Fibroblast of the aortic adventitia (primary cell): ENCODE measurements around the gene TTLL1. TPM values are rescaled to one million over a fixed set of nuclear protein-coding genes. Genes with fewer than 3 reads are reported as not detected.
A peak's percentile ranks its signal among the peaks of the same experiment; 100 is the strongest.

Experiments
- DNase-seq: peaks from one replicate; pipeline ENCODE4 v3.0.0-alpha.2; 2010; ENCODE audit warnings: low read depth
- H3K4me3 ChIP-seq: 2 replicates; pipeline ENCODE4 v1.5.1; 2011; ENCODE audit warnings: low read depth, mild to moderate bottlenecking, control low read depth, low read length, moderate library complexity
- total RNA-seq: library from RNA; depleted of rRNA; stranded (reverse); fragments of >200 nt; gene quantifications from 2 replicates; pipeline ENCODE4 v1.2.3, GENCODE V29; 2012; ENCODE audit warnings: low replicate concordance
- TF ChIP-seq, protein P1 (sequence below): IDR thresholded peaks from 2 replicates; pipeline ENCODE4 v1.5.1; 2011; ENCODE audit warnings: mild to moderate bottlenecking, low read length, control low read depth, inconsistent platforms; ENCODE audit not compliant: insufficient read depth

Gene TTLL1
- total RNA-seq, 1 donor: 23.1 TPM

- DNase-seq: peak; percentile 97
- H3K4me3 ChIP-seq: peak within 1 kb of the TSS; percentile 84
- TF ChIP-seq, protein P1, sequence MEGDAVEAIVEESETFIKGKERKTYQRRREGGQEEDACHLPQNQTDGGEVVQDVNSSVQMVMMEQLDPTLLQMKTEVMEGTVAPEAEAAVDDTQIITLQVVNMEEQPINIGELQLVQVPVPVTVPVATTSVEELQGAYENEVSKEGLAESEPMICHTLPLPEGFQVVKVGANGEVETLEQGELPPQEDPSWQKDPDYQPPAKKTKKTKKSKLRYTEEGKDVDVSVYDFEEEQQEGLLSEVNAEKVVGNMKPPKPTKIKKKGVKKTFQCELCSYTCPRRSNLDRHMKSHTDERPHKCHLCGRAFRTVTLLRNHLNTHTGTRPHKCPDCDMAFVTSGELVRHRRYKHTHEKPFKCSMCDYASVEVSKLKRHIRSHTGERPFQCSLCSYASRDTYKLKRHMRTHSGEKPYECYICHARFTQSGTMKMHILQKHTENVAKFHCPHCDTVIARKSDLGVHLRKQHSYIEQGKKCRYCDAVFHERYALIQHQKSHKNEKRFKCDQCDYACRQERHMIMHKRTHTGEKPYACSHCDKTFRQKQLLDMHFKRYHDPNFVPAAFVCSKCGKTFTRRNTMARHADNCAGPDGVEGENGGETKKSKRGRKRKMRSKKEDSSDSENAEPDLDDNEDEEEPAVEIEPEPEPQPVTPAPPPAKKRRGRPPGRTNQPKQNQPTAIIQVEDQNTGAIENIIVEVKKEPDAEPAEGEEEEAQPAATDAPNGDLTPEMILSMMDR: no peak
Observed at GRCh38 chr22:43014869-43015676, 74.1 kb downstream of the TTLL1 start, which contains the start of gene PACSIN2. Gene PACSIN2, minus strand, starts transcription at chr22:43015149. Its CDS starts 103,069 bp downstream, at chr22:42912080.

GRCh38 chr22:43014316-43014868 lies 74.8 kb downstream of the TTLL1 start:
- TF ChIP-seq, protein P1: no peak
- peak overlapping the region; percentile 84 for H3K4me3 ChIP-seq
- DNase-seq: peak; percentile 35

DNA sequence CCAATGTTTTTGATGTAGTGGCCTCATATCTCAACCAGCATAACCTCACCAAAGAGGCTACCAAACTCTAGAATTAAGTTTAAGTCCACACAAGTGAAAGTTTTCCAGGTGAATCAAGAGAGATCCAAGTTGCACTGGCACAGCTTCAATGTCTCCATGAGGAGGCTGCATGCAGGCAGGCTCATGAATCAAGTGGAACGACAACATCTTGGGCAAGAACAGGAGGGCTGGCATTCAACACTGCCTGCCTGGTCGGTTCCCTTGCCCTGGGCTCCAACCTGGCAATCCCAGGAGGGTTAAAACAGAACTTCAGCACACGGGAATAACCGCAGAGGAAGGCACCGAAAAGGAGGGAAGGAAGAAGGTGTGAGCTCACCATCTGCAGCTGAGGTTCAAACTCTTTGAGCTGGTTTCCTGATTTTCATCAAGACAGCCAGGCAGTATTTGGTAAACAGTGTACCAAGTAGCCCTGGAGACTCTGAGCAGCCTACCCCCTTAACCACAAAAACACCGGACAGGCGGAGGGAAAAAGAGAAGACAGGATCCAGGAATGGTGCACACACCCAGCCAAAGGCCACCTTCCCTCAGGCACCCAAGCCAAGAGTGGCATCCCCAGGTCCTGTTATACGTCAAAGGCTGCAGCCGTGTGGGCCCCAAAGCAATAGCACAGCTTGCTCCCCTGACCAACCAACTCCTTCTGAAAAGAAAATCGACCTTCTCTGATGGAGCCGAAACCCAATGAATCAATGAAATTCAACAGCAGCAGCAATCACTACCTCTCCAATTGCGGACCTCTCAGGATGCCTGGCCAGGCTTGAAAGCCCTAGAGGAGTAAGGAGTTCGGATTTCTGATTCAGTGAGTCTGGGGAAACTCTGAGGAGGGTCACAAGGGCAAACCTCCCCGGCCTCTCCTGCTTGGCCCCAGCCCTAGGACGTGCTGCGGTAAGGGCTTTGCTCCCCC lies 75.6 kb downstream of the TTLL1 start:
- TF ChIP-seq, protein P1: no peak
- H3K4me3 ChIP-seq: peak overlapping the region; percentile 84
- DNase-seq: peak; percentile 37

GRCh38 chr22:43012390-43012789 lies 76.8 kb downstream of the TTLL1 start:
- no peak overlapping the region for H3K4me3 ChIP-seq
- TF ChIP-seq, protein P1: no peak
- no peak for DNase-seq

GRCh38 chr22:43011079-43011478 lies 78.1 kb downstream of the TTLL1 start:
- DNase-seq: no peak
- H3K4me3 ChIP-seq: no peak overlapping the region
- TF ChIP-seq, protein P1: peak; percentile 5

DNA sequence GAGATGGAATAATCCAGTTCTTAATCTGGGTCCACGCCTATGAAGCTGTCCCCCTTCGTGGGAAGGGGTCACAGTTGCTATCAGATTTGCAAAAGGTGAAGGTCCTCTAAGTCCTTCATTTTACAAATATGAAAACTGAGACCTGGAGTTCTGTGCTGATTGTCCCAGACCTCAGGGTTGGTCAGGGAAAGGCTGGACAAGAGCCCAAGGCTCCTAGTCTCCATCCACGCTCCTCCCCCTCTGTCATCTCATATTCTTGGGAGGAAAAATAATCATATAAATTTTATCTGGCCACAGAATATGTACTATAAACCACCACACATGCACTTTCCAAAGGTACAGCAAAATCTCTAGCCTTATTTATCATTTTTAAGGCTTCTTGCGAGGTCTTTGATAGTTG lies 79.7 kb downstream of the TTLL1 start:
- TF ChIP-seq, protein P1: no peak
- H3K4me3 ChIP-seq: no peak overlapping the region
- no peak for DNase-seq
